Ascending aorta (tissue), 2 donors: ENCODE results near the gene ASF1B. TPM values are rescaled to one million over a fixed set of nuclear protein-coding genes. Genes with fewer than 3 reads are reported as not detected.

Experiments used
- DNase-seq, 2 donors: peaks; one replicate each; pipeline ENCODE4 v3.0.0-alpha.2; 2019; ENCODE audit warnings: low spot score in 2 of 2
- H3K27ac ChIP-seq, 2 donors: fragments of 200-600 bp; sonication (generic); one replicate each; pipeline ENCODE4 v1.5.1; 2016 to 2017; ENCODE audit warnings: mild to moderate bottlenecking in 1 of 2
- H3K27me3 ChIP-seq: fragments of 200-600 bp; sonication (generic); one replicate; pipeline ENCODE4 v1.5.1; 2017
- H3K36me3 ChIP-seq, 2 donors: fragments of 200-600 bp; sonication (generic); one replicate each; pipeline ENCODE4 v1.5.1; 2016
- H3K4me1 ChIP-seq, 2 donors: fragments of 200-600 bp; sonication (generic); one replicate each; pipeline ENCODE4 v1.5.1; 2016 to 2017; ENCODE audit warnings: mild to moderate bottlenecking in 1 of 2
- H3K4me3 ChIP-seq, 2 donors: fragments of 200-600 bp; sonication (generic); one replicate each; pipeline ENCODE4 v1.5.1; 2016 to 2017; ENCODE audit warnings: mild to moderate bottlenecking in 1 of 2
- H3K9me3 ChIP-seq, 2 donors: fragments of 200-600 bp; sonication (generic); one replicate each; pipeline ENCODE4 v1.5.1; 2016
- CTCF ChIP-seq, 3 experiments: fragments of 200-600 bp in 2 of 3; fragments of 450-650 bp in 1 of 3; sonication (generic) in 2 of 3; IDR thresholded peaks; one replicate each; pipeline ENCODE4 v1.5.1; 2016 to 2019; ENCODE audit warnings: antibody characterized with exemption in 3 of 3, mild to moderate bottlenecking in 1 of 3, moderate library complexity in 1 of 3
- intact Hi-C: fragments of 100-400 bp; cut with DNase I; formaldehyde crosslinking; loops from one replicate; pipeline ENCODE4 v1.15.1; 2023
- total RNA-seq: library from RNA; depleted of rRNA; stranded (reverse); fragments of >200 nt; gene quantifications from one replicate; pipeline ENCODE4 v1.1.0, GENCODE V29; 2016

Gene ASF1B
- total RNA-seq, 1 donor from 2014 or later = 7.8 TPM

- Histone ChIP-seq H3K27me3 (no peaks in the 10 kb centered on the region), H3K36me3 (peaks cover 11 to 26% of the 10 kb centered on the region in 2 donors), H3K4me1 (no peaks in the 10 kb centered on the region), H3K9me3 (no peaks in the 10 kb centered on the region), H3K27ac (no peak overlapping the region), H3K4me3 (no peak overlapping the region)
- intact Hi-C loops = no loop called here
- TF ChIP-seq CTCF (IDR thresholded peaks at IDR 0.05) = no peak
- DNase-seq = no peak
Observed at GRCh38 chr19:14167576-14168138, 31.3 kb upstream of the ASF1B start.

GRCh38 chr19:14166999-14167575 is 30.7 kb upstream of the ASF1B start:
- Histone ChIP-seq H3K4me1 (no peaks in the 10 kb centered on the region), H3K36me3 (peaks cover 14 to 23% of the 10 kb centered on the region in 2 donors), H3K27ac (no peak overlapping the region), H3K4me3 (no peak overlapping the region), H3K27me3 (no peaks in the 10 kb centered on the region), H3K9me3 (no peaks in the 10 kb centered on the region)
- no peak for DNase-seq
- intact Hi-C loops = no loop called here
- TF ChIP-seq CTCF (IDR thresholded peaks at IDR 0.05) = no peak

- H3K36me3 ChIP-seq = peaks cover 6 to 16% of the 10 kb centered on the region in 2 donors
- DNase-seq = no peak
- no peaks in the 10 kb centered on the region for H3K27me3 ChIP-seq
- no peak overlapping the region for H3K4me3 ChIP-seq
- TF ChIP-seq CTCF (IDR thresholded peaks at IDR 0.05) = no peak
- H3K27ac ChIP-seq = no peak overlapping the region
- no peaks in the 10 kb centered on the region for H3K4me1 ChIP-seq
- intact Hi-C loops = no loop called here
- no peaks in the 10 kb centered on the region for H3K9me3 ChIP-seq
Observed at GRCh38 chr19:14165990-14166830, 29.8 kb upstream of the ASF1B start.

- Histone ChIP-seq H3K27ac (no peak overlapping the region), H3K4me1 (no peaks in the 10 kb centered on the region), H3K9me3 (no peaks in the 10 kb centered on the region), H3K27me3 (no peaks in the 10 kb centered on the region), H3K36me3 (peaks cover 5% of the 10 kb centered on the region in 2 donors), H3K4me3 (no peak overlapping the region)
- TF ChIP-seq CTCF (IDR thresholded peaks at IDR 0.05) = no peak
- no peak for DNase-seq
- intact Hi-C loops = no loop called here
Observed at GRCh38 chr19:14164724-14165493, 28.5 kb upstream of the ASF1B start.

- Histone ChIP-seq H3K4me1 (no peaks in the 10 kb centered on the region), H3K4me3 (no peak overlapping the region), H3K27ac (no peak overlapping the region), H3K27me3 (no peaks in the 10 kb centered on the region), H3K9me3 (no peaks in the 10 kb centered on the region), H3K36me3 (peaks cover 5% of the 10 kb centered on the region in 2 donors)
- no peak for DNase-seq
- no peak for TF ChIP-seq CTCF (IDR thresholded peaks at IDR 0.05)
- intact Hi-C loops = no loop called here
Observed at GRCh38 chr19:14164082-14164481, 27.7 kb upstream of the ASF1B start.
